GM12801 (cell line): ENCODE results near the gene KBTBD12.

Source experiments
- CTCF ChIP-seq: IDR thresholded peaks from one replicate; pipeline ENCODE4 v1.5.1; 2011; ENCODE audit warnings: control low read depth; ENCODE audit not compliant: insufficient read length; ENCODE audit errors: extremely low read depth

KBTBD12 gene, protein sequence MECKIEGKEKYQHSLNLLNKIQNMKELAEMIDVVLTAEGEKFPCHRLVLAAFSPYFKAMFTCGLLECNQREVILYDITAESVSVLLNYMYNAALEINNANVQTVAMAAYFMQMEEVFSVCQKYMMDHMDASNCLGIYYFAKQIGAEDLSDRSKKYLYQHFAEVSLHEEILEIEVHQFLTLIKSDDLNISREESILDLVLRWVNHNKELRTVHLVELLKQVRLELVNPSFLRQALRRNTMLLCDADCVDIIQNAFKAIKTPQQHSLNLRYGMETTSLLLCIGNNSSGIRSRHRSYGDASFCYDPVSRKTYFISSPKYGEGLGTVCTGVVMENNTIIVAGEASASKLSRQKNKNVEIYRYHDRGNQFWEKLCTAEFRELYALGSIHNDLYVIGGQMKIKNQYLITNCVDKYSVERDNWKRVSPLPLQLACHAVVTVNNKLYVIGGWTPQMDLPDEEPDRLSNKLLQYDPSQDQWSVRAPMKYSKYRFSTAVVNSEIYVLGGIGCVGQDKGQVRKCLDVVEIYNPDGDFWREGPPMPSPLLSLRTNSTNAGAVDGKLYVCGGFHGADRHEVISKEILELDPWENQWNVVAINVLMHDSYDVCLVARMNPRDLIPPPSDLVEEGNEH

GRCh38 chr3:127915115-127915936 is at the start of gene KBTBD12:
Gene KBTBD12, plus strand, starts transcription at chr3:127915232. Its CDS starts 7,830 bp downstream, at chr3:127923062.
- no peak for TF ChIP-seq CTCF

DNA sequence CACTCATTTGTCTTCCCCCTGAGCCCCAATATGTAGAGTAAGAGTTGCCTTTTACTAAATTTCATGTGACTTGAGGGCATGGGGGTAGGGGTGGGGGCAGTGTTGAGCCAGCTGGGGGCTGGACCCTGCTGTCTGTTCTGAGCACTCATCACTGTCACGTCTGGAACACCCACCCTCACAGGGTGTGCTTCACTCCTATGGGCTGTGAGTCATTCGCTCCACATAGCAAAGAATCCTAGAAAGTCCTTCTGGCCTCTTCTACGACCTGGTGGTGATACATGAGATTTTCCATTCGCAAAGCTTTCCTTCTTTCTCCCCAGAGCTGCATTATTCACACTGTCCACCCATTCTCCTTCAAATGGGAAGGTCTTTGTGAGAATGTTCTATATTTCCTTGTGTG is 49.1 kb upstream of the KBTBD12 start:
- TF ChIP-seq CTCF = no peak

- TF ChIP-seq CTCF = no peak
Observed at GRCh38 chr3:127867412-127867811, 47.6 kb upstream of the KBTBD12 start.

DNA sequence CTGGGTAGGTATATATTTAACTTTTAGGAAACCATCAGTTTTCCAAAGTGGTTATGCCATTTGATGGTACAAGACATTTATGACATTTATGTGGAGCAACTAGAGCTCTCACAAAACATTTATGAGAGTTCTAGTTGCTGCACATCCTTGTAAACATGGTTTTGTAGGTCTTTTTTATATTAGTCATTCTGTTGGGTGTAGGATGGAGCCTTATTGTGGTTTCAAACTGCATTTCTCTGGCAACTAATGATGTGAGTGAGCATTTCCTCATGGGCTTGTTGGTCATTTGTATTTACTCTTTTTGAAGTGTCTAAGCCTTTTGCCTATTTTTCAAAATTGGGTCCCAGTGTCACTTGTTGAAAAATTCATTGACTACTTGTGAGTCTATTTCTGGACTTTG is 47.0 kb upstream of the KBTBD12 start:
- TF ChIP-seq CTCF = no peak

GRCh38 chr3:127870156-127870555 is 44.9 kb upstream of the KBTBD12 start:
- TF ChIP-seq CTCF = no peak

- no peak for TF ChIP-seq CTCF
Observed at GRCh38 chr3:127881586-127881985, 33.4 kb upstream of the KBTBD12 start.

DNA sequence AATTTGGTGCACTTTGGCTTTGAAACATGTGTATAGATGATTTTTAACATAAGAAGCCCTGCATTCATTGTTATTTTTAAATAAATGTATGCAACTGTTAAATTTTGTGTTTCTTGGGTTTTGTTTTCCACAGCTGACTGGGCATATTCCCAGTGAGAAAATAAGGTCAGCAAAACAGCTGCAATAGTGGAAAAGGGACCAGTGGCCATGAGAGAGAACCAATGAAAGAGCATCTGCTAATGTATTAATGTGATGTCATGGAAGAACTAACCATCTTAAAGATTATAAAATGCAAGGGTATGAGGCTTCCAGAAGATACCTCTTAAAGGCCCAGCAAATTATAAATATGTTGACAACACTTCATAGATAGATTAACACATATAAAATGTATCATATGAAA is 31.0 kb upstream of the KBTBD12 start:
- TF ChIP-seq CTCF = no peak
